ENCODE data around the gene SAMD14.

The SAMD14 gene

GRCh38 chr17:50153650-50154575 lies 24.0 kb upstream of the SAMD14 start:
- Mint-ChIP-seq H3K36me3 (no peaks in the 10 kb centered on the region), H3K27ac (no peak overlapping the region), H3K4me1 (peaks cover 33% of the 10 kb centered on the region), H3K27me3 (no peaks in the 10 kb centered on the region), H3K9me3 (no peaks in the 10 kb centered on the region), H3K4me3 (no peak overlapping the region)

- peaks cover 32% of the 10 kb centered on the region for H3K4me1 Mint-ChIP-seq
- H3K27me3 Mint-ChIP-seq, result no peaks in the 10 kb centered on the region
- H3K4me3 Mint-ChIP-seq, result no peak overlapping the region
- H3K9me3 Mint-ChIP-seq, result no peaks in the 10 kb centered on the region
- no peak overlapping the region for H3K27ac Mint-ChIP-seq
- H3K36me3 Mint-ChIP-seq, result no peaks in the 10 kb centered on the region
Measured at GRCh38 chr17:50152736-50153135, 22.8 kb upstream of the SAMD14 start.

GRCh38 chr17:50151937-50152547 lies 22.1 kb upstream of the SAMD14 start:
- no peaks in the 10 kb centered on the region for H3K27me3 Mint-ChIP-seq
- H3K4me1 Mint-ChIP-seq, result peaks cover 37% of the 10 kb centered on the region
- H3K27ac Mint-ChIP-seq, result peak overlapping the region; percentile 88
- H3K4me3 Mint-ChIP-seq, result peak overlapping the region; percentile 85
- no peaks in the 10 kb centered on the region for H3K9me3 Mint-ChIP-seq
- H3K36me3 Mint-ChIP-seq, result no peaks in the 10 kb centered on the region

GRCh38 chr17:50151041-50151936 lies 21.3 kb upstream of the SAMD14 start:
- no peaks in the 10 kb centered on the region for H3K9me3 Mint-ChIP-seq
- H3K4me3 Mint-ChIP-seq, result peak overlapping the region; percentile 85
- peaks cover 45% of the 10 kb centered on the region for H3K4me1 Mint-ChIP-seq
- H3K27me3 Mint-ChIP-seq, result no peaks in the 10 kb centered on the region
- H3K27ac Mint-ChIP-seq, result peak overlapping the region; percentile 84
- H3K36me3 Mint-ChIP-seq, result no peaks in the 10 kb centered on the region

- peaks cover 51% of the 10 kb centered on the region for H3K4me1 Mint-ChIP-seq
- H3K9me3 Mint-ChIP-seq, result no peaks in the 10 kb centered on the region
- H3K27me3 Mint-ChIP-seq, result no peaks in the 10 kb centered on the region
- H3K4me3 Mint-ChIP-seq, result peak within 1 kb of the TSS; percentile 85
- H3K27ac Mint-ChIP-seq, result peak within 1 kb of the TSS; percentile 84
- no peaks in the 10 kb centered on the region for H3K36me3 Mint-ChIP-seq
Measured at GRCh38 chr17:50150354-50151040, 20.5 kb upstream of the SAMD14 start, which contains the start of gene PPP1R9B. PPP1R9B (minus strand) TSS chr17:50150677; CDS start chr17:50150513, 164 bp downstream.

- no peak overlapping the region for H3K27ac Mint-ChIP-seq
- H3K27me3 Mint-ChIP-seq, result no peaks in the 10 kb centered on the region
- H3K4me3 Mint-ChIP-seq, result peak overlapping the region; percentile 91
- H3K9me3 Mint-ChIP-seq, result no peaks in the 10 kb centered on the region
- peaks cover 50% of the 10 kb centered on the region for H3K4me1 Mint-ChIP-seq
- no peaks in the 10 kb centered on the region for H3K36me3 Mint-ChIP-seq
Measured at GRCh38 chr17:50149417-50150353, 19.7 kb upstream of the SAMD14 start.

GRCh38 chr17:50149091-50149416 lies 19.1 kb upstream of the SAMD14 start:
- Mint-ChIP-seq H3K4me1 (peaks cover 50% of the 10 kb centered on the region), H3K36me3 (no peaks in the 10 kb centered on the region), H3K27ac (no peak overlapping the region), H3K9me3 (no peaks in the 10 kb centered on the region), H3K27me3 (no peaks in the 10 kb centered on the region), H3K4me3 (peak overlapping the region; percentile 91)

- H3K36me3 Mint-ChIP-seq, result no peaks in the 10 kb centered on the region
Measured at GRCh38 chr17:50148226-50149090, 18.5 kb upstream of the SAMD14 start.

GRCh38 chr17:50147841-50148225 lies 17.9 kb upstream of the SAMD14 start:
- Mint-ChIP-seq H3K27ac (no peak overlapping the region), H3K36me3 (no peaks in the 10 kb centered on the region), H3K9me3 (no peaks in the 10 kb centered on the region), H3K27me3 (no peaks in the 10 kb centered on the region), H3K4me1 (peaks cover 60% of the 10 kb centered on the region), H3K4me3 (peak overlapping the region; percentile 91)

More at GRCh38 chr17:50148226-50149090, 18.5 kb upstream of the SAMD14 start:
- Mint-ChIP-seq H3K9me3 (no peaks in the 10 kb centered on the region), H3K4me1 (peaks cover 55% of the 10 kb centered on the region), H3K27me3 (no peaks in the 10 kb centered on the region), H3K4me3 (peak overlapping the region; percentile 91), H3K27ac (peak overlapping the region; percentile 91)

GRCh38 chr17:50146927-50147665 lies 17.1 kb upstream of the SAMD14 start:
- H3K9me3 Mint-ChIP-seq, result no peaks in the 10 kb centered on the region
- H3K4me1 Mint-ChIP-seq, result peaks cover 62% of the 10 kb centered on the region
- H3K27ac Mint-ChIP-seq, result peak overlapping the region; percentile 21
- peaks cover 2% of the 10 kb centered on the region for H3K36me3 Mint-ChIP-seq
- H3K27me3 Mint-ChIP-seq, result no peaks in the 10 kb centered on the region
- peak overlapping the region; percentile 91 for H3K4me3 Mint-ChIP-seq

- peak overlapping the region; percentile 91 for H3K4me3 Mint-ChIP-seq
- peaks cover 68% of the 10 kb centered on the region for H3K4me1 Mint-ChIP-seq
- peak overlapping the region; percentile 21 for H3K27ac Mint-ChIP-seq
- H3K27me3 Mint-ChIP-seq, result no peaks in the 10 kb centered on the region
- H3K36me3 Mint-ChIP-seq, result peaks cover 5% of the 10 kb centered on the region
- H3K9me3 Mint-ChIP-seq, result no peaks in the 10 kb centered on the region
Measured at GRCh38 chr17:50146230-50146926, 16.4 kb upstream of the SAMD14 start.

- Mint-ChIP-seq H3K4me3 (no peak overlapping the region), H3K27ac (no peak overlapping the region), H3K36me3 (peaks cover 6% of the 10 kb centered on the region), H3K27me3 (no peaks in the 10 kb centered on the region), H3K4me1 (peaks cover 75% of the 10 kb centered on the region), H3K9me3 (no peaks in the 10 kb centered on the region)
Measured at GRCh38 chr17:50145532-50146229, 15.7 kb upstream of the SAMD14 start.
